ENCODE measurements around the gene PHF11.

DNA sequence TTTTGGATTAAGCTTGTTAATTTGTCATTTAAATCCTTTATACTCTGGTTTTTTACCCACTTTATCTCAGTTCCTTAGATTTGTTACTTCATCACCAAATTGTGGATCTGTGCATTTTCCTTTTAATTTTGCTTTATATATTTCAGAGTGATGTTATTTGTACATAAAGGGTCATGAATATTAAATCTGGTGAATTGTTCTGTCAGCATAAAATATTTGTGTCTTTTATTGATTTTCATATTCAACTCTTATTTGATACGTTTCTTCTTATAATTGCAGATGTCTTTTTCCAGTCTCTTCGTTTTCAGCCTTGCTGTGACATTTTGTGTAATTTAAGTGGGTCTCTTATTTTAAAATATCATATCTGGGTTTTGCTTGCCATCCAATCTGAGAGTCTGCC, 47.0 kb upstream of the PHF11 start:
- TF ChIP-seq POLR2A (IDR thresholded peaks at IDR 0.05; ENCODE audit: low read depth, low read length) (no peak), POU2F2 (IDR thresholded peaks at IDR 0.05; ENCODE audit: low read depth, low read length) (no peak), POLR2AphosphoS5 (IDR thresholded peaks at IDR 0.05; ENCODE audit: low read depth, low read length) (no peak), SPI1 (IDR thresholded peaks at IDR 0.05; ENCODE audit: low read depth, low read length) (no peak), TAF1 (IDR thresholded peaks at IDR 0.05; ENCODE audit: low read depth, low read length) (no peak), PAX5 (IDR thresholded peaks at IDR 0.05; ENCODE audit: insufficient read depth, low read length, severe bottlenecking) (no peak)
